Adipocyte (in vitro differentiated cells): ENCODE measurements around the gene MUC2.

Experiments
- DNase-seq: peaks from one replicate; pipeline ENCODE4 v3.0.0-alpha.2; 2015; ENCODE audit warnings: low read depth
- H3K27me3 ChIP-seq: replicated peaks from 2 replicates; pipeline ENCODE4 v1.7.0; 2013; ENCODE audit warnings: mild to moderate bottlenecking, low read length, moderate library complexity; ENCODE audit not compliant: control insufficient read depth, insufficient read depth
- H3K36me3 ChIP-seq: 2 replicates; pipeline ENCODE4 v1.7.0; 2013; ENCODE audit warnings: low read length, mild to moderate bottlenecking, moderate library complexity; ENCODE audit not compliant: control insufficient read depth, insufficient read depth, severe bottlenecking
- H3K4me1 ChIP-seq: 2 replicates; pipeline ENCODE4 v1.7.0; 2013; ENCODE audit warnings: mild to moderate bottlenecking, low read length, moderate library complexity; ENCODE audit not compliant: control insufficient read depth, insufficient read depth
- H3K4me3 ChIP-seq: 2 replicates; pipeline ENCODE4 v1.7.0; 2013; ENCODE audit warnings: mild to moderate bottlenecking, low read length, moderate library complexity
- H3K9ac ChIP-seq: 2 replicates; pipeline ENCODE4 v1.7.0; 2013; ENCODE audit warnings: mild to moderate bottlenecking, low read length, moderate library complexity
- H3K9me3 ChIP-seq: 2 replicates; pipeline ENCODE4 v1.7.0; 2013; ENCODE audit warnings: mild to moderate bottlenecking, low read length, moderate library complexity; ENCODE audit not compliant: control insufficient read depth

The MUC2 gene

DNA sequence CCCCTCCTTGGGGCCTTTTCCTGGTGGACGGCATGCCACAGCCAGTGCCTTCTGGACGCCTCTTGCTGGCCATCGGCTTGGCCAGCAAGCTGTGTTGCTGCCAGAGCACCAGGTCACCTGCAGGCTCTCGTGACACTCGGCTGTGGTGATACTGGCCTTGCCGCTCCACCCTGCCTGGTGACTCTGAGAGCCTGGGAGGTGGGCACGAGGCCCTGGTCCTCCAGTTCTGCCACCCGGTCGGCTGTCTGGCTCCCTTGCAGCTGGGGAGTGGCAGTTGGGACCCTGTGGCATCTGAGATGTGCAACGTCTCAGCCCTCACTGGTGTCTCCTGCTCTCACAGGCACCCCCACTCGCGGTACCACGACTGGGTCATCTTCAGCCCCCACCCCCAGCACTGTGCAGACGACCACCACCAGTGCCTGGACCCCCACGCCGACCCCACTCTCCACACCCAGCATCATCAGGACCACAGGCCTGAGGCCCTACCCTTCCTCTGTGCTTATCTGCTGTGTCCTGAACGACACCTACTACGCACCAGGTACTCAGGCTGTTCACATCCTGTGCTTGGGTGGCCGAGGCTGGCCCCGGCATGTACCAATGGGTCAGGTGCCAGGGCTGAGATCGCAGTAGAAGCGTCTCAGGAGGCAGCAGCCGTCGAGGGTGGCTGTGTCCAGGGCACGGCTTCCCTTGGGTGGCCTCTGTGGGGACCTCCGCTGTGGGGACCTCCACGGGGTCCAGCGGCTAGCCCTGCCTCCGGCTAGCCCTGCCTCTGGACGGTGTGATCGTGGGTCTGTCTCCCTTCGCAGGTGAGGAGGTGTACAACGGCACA lies 26.0 kb downstream of the MUC2 start:
- H3K27me3 ChIP-seq: no peaks in the 10 kb centered on the region
- DNase-seq: no peak
- H3K4me3 ChIP-seq: no peak overlapping the region
- no peaks in the 10 kb centered on the region for H3K4me1 ChIP-seq
- no peaks in the 10 kb centered on the region for H3K36me3 ChIP-seq
- no peaks in the 10 kb centered on the region for H3K9me3 ChIP-seq
- H3K9ac ChIP-seq: no peak overlapping the region

DNA sequence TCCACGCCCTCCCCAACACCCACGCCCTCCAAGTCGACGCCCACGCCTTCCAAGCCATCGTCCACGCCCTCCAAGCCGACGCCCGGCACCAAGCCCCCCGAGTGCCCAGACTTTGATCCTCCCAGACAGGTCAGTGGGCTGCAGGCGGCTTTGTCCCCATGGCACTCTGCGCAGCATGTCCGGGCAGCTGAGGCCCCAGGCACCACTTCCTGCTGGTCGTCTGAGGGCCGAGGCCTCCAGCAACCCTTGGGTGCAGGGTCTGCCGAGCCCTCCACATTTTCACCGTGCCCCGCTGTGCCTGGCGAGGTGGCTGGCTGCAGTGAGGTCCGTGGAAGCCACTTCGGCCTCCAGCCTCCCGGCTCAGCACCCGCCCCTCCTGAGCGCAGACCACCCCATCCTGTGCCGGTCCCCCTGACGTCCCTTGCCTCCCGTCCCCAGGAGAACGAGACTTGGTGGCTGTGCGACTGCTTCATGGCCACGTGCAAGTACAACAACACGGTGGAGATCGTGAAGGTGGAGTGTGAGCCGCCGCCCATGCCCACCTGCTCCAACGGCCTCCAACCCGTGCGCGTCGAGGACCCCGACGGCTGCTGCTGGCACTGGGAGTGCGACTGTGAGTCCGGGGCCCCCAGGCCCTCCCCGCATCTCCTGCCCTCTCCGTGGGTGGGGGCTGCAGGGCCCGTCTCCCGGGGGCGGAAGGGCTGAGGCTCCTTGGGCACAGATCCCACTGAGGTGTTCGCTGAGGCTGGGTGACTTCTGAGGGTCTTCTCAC lies 26.8 kb downstream of the MUC2 start:
- Histone ChIP-seq H3K9me3 (no peaks in the 10 kb centered on the region), H3K9ac (no peak overlapping the region), H3K4me1 (no peaks in the 10 kb centered on the region), H3K27me3 (peaks cover under 1% of the 10 kb centered on the region), H3K36me3 (no peaks in the 10 kb centered on the region), H3K4me3 (no peak overlapping the region)
- no peak for DNase-seq

DNA sequence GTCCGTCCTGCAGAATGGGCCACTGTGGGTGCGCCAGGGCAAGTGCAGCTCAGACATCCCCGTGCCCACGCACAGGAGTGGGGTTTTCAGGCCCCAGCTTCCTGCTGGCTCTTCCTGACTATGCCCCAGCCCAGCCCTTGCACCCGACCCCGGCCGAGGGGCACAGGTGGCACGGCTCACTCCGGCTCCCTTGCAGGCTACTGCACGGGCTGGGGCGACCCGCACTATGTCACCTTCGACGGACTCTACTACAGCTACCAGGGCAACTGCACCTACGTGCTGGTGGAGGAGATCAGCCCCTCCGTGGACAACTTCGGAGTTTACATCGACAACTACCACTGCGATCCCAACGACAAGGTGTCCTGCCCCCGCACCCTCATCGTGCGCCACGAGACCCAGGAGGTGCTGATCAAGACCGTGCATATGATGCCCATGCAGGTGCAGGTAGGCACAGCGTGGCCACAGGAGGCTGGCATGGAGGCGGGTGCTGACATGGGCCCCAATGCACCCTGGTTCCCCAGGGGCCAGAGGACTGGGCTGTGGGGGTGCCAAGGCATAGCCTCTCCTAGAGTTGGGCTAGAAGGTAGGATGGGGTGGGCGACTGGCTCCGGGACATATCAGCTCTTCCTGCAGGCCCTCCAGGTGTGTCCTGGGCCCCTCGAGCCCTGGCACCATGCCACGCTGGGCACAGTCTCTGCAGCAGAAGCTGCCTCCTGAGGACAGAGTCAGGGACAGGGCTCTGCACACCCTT lies 27.7 kb downstream of the MUC2 start:
- no peak overlapping the region for H3K4me3 ChIP-seq
- no peak overlapping the region for H3K9ac ChIP-seq
- no peaks in the 10 kb centered on the region for H3K9me3 ChIP-seq

DNA sequence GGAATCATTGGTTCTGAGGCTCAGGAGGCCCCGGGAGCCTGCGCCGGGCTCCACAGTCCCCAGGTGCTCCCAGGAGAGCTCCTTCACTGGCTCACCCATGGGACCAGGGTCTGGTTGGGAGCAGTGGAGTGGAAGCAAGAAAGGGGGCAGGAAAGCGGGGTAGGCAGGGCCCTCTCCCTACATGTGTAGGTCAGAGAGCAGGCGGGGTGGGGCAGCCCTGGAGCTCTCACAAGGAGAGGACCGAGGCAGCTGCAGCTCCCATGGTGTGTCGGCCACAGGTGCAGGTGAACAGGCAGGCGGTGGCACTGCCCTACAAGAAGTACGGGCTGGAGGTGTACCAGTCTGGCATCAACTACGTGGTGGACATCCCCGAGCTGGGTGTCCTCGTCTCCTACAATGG lies 28.3 kb downstream of the MUC2 start:
- Histone ChIP-seq H3K4me1 (no peaks in the 10 kb centered on the region), H3K9ac (no peak overlapping the region)

More for the DNA sequence above, 27.7 kb downstream of the MUC2 start:
- Histone ChIP-seq H3K4me1 (no peaks in the 10 kb centered on the region), H3K36me3 (no peaks in the 10 kb centered on the region), H3K27me3 (peaks cover 8% of the 10 kb centered on the region)
- DNase-seq: no peak

DNA sequence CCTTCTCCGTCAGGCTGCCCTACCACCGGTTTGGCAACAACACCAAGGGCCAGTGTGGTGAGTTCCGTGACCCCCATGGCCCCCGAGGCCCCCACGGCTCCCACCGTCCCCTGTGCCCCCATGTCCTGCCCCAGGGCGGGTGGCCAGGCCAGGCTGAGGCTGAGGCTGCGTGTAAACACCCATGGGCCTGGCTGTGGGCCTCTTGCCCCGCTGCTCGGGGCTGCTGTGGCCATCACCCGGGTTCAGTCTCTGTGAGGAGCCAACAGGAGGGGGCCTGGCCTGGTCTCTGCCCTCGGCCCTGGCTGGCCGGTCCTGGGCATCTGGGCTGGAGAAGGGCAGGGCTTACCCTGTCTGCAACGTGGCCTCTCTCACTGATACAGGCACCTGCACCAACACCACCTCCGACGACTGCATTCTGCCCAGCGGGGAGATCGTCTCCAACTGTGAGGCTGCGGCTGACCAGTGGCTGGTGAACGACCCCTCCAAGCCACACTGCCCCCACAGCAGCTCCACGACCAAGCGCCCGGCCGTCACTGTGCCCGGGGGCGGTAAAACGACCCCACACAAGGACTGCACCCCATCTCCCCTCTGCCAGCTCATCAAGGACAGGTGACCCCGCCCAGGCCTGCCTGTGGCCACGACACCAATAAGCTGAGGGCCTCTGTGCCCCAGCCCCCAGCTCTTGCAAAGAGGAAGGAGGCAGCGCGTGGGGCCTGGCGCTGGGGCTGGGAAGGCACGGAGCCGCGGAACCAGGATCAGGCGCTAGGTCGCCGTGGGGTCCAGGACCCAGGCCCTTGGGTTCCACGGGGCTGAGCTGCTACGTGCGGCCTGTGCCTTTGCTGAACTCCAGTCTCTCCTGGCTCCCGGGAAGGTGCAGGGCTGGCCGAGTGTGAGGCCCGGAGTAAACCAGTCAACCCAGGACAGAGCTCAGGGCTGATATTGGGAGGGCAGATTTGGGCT lies 29.0 kb downstream of the MUC2 start:
- Histone ChIP-seq H3K9me3 (no peaks in the 10 kb centered on the region), H3K36me3 (no peaks in the 10 kb centered on the region), H3K27me3 (peaks cover 16% of the 10 kb centered on the region), H3K4me3 (no peak overlapping the region), H3K4me1 (no peaks in the 10 kb centered on the region), H3K9ac (no peak overlapping the region)
- no peak for DNase-seq

More for the DNA sequence above, 28.3 kb downstream of the MUC2 start:
- Histone ChIP-seq H3K36me3 (no peaks in the 10 kb centered on the region), H3K9me3 (no peaks in the 10 kb centered on the region), H3K4me3 (no peak overlapping the region), H3K27me3 (peaks cover 9% of the 10 kb centered on the region)
- DNase-seq: no peak

DNA sequence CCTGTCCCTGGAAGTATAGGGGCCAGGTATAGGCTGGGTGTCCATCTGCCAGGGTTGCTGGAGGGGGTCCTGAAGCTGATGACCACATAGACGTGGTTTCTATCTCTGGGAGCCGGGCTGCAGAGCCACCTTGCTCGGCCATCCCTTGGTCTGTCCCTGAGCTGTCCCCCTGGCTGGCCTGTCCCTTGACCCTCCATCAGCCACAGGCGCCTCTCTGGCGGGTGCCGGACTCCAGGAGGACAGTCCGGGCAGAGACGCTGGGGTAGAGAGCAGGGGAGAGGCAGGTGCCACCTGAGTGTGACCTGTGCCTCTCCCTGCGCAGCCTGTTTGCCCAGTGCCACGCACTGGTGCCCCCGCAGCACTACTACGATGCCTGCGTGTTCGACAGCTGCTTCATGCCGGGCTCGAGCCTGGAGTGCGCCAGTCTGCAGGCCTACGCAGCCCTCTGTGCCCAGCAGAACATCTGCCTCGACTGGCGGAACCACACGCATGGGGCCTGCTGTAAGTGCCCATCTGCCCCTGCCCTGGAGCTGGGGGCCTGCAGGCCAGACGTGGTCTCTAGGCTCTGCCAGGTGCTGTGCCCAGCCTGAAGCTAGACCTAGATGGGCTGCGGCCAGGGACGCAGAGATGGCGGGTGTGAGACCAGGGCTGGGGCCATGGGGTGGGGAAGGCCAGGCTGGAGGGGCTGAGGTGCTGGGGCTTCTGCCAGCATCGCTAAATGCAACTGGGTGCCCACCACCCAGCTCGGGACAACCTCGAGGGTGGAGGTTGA lies 29.9 kb downstream of the MUC2 start:
- no peaks in the 10 kb centered on the region for H3K4me1 ChIP-seq
- H3K9me3 ChIP-seq: no peaks in the 10 kb centered on the region
- H3K27me3 ChIP-seq: peaks cover 18% of the 10 kb centered on the region
- H3K36me3 ChIP-seq: no peaks in the 10 kb centered on the region
- no peak overlapping the region for H3K9ac ChIP-seq
- no peak overlapping the region for H3K4me3 ChIP-seq
- no peak for DNase-seq

DNA sequence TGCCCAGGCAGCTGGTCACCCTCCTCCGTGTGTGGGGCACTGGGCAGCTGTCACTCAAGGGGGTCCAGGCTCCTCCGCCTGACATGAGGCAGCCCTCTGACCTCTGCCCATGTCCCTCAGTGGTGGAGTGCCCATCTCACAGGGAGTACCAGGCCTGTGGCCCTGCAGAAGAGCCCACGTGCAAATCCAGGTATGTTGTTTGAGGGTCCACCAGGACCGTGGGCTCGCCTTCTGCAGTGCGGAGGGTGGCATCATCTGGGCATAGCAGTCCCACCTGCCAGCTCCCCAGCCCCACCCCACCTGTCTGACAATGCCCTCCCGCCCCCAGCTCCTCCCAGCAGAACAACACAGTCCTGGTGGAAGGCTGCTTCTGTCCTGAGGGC lies 30.5 kb downstream of the MUC2 start:
- Histone ChIP-seq H3K4me3 (no peak overlapping the region), H3K27me3 (peaks cover 18% of the 10 kb centered on the region), H3K9me3 (no peaks in the 10 kb centered on the region)

DNA sequence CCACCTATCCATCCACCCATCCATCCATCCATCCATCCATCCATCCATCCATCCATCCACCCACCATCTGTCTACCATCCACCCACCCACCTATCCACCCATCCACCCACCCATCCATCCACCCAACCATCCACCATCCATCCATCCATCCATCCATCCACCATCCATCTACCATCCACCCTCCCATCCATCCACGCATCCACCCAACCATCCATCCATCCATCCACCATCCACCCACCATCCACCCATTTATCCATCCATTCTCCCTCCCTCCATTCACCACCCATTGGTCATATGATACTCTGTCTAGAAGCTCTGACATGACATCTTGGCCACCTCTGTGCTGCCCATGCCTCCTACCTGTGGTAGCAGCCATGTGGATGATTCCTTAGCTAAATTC lies 31.7 kb downstream of the MUC2 start:
- H3K36me3 ChIP-seq: no peaks in the 10 kb centered on the region
- no peak overlapping the region for H3K9ac ChIP-seq
- no peak for DNase-seq
- no peak overlapping the region for H3K4me3 ChIP-seq
- H3K27me3 ChIP-seq: peaks cover 22% of the 10 kb centered on the region
- H3K9me3 ChIP-seq: no peaks in the 10 kb centered on the region
- no peaks in the 10 kb centered on the region for H3K4me1 ChIP-seq

More for the DNA sequence above, 30.5 kb downstream of the MUC2 start:
- Histone ChIP-seq H3K4me1 (no peaks in the 10 kb centered on the region), H3K9ac (no peak overlapping the region), H3K36me3 (no peaks in the 10 kb centered on the region)
- DNase-seq: no peak

DNA sequence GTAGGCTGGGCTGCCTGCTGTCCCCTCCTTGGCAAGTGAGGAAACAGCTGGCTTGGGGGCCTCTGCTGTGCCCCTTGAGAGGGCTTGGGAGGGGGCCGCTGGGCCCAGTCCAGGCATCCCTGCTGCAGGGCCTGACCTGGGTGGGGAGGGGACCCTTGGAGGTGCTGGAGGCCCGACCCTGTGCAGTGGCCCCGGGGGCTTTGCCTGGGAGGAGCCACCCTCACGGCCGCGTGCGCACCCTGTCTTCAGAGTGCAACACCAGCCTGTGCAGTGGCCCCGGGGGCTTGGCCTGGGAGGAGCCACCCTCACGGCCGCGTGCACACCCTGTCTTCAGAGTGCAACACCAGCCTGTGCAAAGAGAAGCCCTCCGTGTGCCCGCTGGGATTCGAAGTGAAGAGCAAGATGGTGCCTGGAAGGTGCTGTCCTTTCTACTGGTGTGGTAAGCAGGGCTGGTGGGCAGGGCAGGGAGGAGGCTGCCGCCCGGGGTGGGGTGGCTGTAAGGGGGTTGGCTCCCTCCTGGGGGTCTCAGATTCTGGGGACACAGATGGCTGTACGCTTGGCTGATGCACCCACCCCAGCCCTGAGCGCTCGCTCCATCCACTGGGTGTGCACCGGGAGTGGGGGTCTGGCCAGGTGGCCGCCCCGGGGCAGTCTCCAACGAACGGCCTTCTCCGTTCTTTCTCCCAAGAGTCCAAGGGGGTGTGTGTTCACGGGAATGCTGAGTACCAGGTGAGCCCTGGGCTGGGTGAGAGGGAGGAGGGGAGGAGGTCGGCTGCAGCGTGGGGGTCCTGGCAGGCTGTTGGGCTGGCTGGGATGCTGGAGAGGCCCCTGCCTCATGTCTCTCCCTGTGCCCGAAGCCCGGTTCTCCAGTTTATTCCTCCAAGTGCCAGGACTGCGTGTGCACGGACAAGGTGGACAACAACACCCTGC lies 32.9 kb downstream of the MUC2 start:
- no peaks in the 10 kb centered on the region for H3K36me3 ChIP-seq
- DNase-seq: no peak
- peaks cover 22% of the 10 kb centered on the region for H3K27me3 ChIP-seq
- no peak overlapping the region for H3K9ac ChIP-seq
- no peaks in the 10 kb centered on the region for H3K9me3 ChIP-seq
- H3K4me3 ChIP-seq: no peak overlapping the region
- no peaks in the 10 kb centered on the region for H3K4me1 ChIP-seq
